SK-N-SH (cell line): ENCODE measurements around the gene ESM1.

Experiments used
- CTCF ChIP-seq: fragments of 200-600 bp; sonication (generic); IDR thresholded peaks from 2 replicates; pipeline ENCODE4 v1.6.1; 2017; ENCODE audit warnings: antibody characterized with exemption, mild to moderate bottlenecking, moderate library complexity
- ELF1 ChIP-seq: IDR thresholded peaks from 2 replicates; pipeline ENCODE4 v1.4.0; 2012
- EZH2phosphoT487 ChIP-seq: fragments of 200-600 bp; sonication (generic); IDR thresholded peaks from 2 replicates; pipeline ENCODE4 v1.6.1; 2017; ENCODE audit warnings: low read depth, mixed run types, mild to moderate bottlenecking, antibody characterized with exemption, moderate library complexity, borderline replicate concordance
- FOXM1 ChIP-seq: IDR thresholded peaks from 2 replicates; pipeline ENCODE4 v1.4.0; 2012; ENCODE audit warnings: low read depth, mild to moderate bottlenecking
- JUND ChIP-seq: IDR thresholded peaks from 2 replicates; pipeline ENCODE4 v1.4.0; 2012
- POLR2AphosphoS5 ChIP-seq: IDR thresholded peaks from 2 replicates; pipeline ENCODE4 v1.6.1; 2012; ENCODE audit warnings: low read depth, low read length
- REST ChIP-seq: IDR thresholded peaks from 2 replicates; pipeline ENCODE4 v1.6.1; 2012; ENCODE audit warnings: mild to moderate bottlenecking, low read depth, low read length, moderate library complexity
- RFX5 ChIP-seq: IDR thresholded peaks from 2 replicates; pipeline ENCODE4 v1.6.1; 2012; ENCODE audit warnings: mild to moderate bottlenecking, improper control_type of control experiment, low read length
- TAF1 ChIP-seq: IDR thresholded peaks from 2 replicates; pipeline ENCODE4 v1.6.1; 2012; ENCODE audit warnings: low read depth, mild to moderate bottlenecking, low read length, moderate library complexity, borderline replicate concordance
- USF2 ChIP-seq: fragments of 150-350 bp; IDR thresholded peaks from 2 replicates; pipeline ENCODE4 v1.6.1; 2017; ENCODE audit warnings: antibody characterized with exemption, low read length, low read depth, borderline replicate concordance
- YY1 ChIP-seq: IDR thresholded peaks from 2 replicates; pipeline ENCODE4 v1.4.0; 2012; ENCODE audit warnings: low read depth, mild to moderate bottlenecking
- TF ChIP-seq, protein P1 (sequence below): IDR thresholded peaks from 2 replicates; pipeline ENCODE4 v1.4.0; 2012; ENCODE audit warnings: low read depth, borderline replicate concordance

DNA sequence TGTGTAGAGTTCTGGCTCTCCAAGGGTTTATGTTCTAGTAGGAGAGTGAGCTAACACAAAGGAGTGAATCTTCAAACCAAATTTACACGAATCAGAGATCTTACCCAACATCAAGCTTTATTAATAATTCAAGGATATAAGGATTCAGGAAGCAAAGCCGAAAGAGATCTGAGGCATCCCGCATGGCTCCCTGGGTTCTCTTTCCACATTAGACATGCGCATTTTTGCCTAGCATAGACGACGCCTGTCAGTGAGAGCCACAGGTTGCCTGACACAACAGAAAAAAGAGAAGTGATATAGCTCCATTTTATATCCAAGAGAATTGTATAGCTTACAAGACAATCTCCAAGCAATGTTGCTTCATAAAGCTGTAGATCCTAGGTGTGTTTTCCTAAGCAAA is 52.6 kb downstream of the ESM1 start:
- TF ChIP-seq, protein P1, sequence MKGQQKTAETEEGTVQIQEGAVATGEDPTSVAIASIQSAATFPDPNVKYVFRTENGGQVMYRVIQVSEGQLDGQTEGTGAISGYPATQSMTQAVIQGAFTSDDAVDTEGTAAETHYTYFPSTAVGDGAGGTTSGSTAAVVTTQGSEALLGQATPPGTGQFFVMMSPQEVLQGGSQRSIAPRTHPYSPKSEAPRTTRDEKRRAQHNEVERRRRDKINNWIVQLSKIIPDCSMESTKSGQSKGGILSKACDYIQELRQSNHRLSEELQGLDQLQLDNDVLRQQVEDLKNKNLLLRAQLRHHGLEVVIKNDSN: no peak
- TF ChIP-seq CTCF (no peak), REST (no peak), EZH2phosphoT487 (no peak), ELF1 (no peak), RFX5 (no peak), JUND (no peak), USF2 (no peak), TAF1 (no peak), FOXM1 (no peak), YY1 (no peak), POLR2AphosphoS5 (no peak)
